ENCODE measurements around the gene CDK14.

GRCh38 chr7:91021956-91022355, 425.8 kb downstream of the CDK14 start:
- no peak for TF ChIP-seq CTCF (IDR thresholded peaks at IDR 0.05)
- no peak for TF ChIP-seq POLR2A (IDR thresholded peaks at IDR 0.05)

Data from esophagus squamous epithelium (tissue), 4 donors.